Effector CD4-positive, alpha-beta T cell (primary cell): ENCODE data around the gene ZFP3.
"Not testable (repeated sequence)": the region's sequence is repeated elsewhere in the genome, so short reads cannot be mapped to it uniquely, and the experiment has no call there.

Experiments used
- DNase-seq: peaks from one replicate; pipeline ENCODE4 v3.0.0-alpha.2; 2020

Gene ZFP3

DNA sequence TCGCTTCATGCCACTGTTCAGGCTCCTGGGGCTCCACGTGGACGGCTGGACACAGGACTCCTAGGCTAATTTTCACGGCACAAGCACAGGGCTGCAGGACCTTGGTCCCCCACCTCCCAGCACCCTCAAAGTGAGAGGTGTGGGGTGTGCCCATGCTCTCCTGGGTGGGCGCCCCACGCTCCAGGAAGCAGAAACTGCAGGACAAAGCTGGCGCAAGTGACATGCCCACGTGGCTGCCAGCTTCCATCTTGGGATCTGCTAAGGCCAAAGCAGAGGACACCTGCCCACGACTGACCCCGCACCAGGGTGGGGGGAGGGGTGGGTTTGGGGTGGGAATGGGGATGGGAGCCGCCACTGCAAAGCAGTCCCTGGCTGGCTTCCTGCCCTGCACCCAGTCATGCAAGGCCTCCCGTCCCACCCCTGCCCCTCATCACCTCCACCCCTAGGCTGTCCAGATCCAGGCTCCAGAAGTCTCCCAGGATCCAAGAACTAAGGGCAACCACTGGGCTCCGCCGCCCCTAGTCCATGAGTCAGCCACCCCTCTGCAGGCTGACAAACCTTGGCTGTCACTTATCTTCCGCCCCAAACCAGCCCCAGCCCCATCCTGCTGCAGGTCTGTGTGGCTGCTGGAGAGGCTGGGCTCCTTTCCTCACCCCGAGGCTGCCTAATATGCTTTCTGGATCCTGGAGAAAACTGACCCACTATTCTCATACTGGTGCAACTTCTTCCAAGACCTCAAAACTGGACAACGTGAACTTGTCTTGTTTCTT is 48.6 kb downstream of the ZFP3 start:
- DNase-seq = no peak

DNA sequence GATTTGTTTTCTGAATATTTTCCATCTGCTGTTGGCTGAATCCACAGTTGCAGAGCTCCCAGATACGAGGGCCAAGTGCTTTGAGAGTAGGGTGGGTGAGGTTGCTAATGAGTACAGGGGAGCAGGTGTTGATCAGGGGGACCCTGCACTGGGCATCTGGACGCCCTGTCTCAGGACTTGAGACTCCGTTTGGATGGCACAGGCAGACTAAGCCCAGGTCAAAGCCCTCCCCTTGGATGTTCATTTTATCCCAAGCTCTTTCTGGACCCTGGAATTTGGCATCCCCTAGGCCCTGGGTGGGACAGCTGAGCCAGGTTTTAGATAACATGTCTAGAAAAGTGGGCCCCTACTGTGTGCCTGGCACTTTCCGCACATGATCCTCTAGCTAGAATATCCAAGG is 49.6 kb downstream of the ZFP3 start:
- DNase-seq = no peak

DNA sequence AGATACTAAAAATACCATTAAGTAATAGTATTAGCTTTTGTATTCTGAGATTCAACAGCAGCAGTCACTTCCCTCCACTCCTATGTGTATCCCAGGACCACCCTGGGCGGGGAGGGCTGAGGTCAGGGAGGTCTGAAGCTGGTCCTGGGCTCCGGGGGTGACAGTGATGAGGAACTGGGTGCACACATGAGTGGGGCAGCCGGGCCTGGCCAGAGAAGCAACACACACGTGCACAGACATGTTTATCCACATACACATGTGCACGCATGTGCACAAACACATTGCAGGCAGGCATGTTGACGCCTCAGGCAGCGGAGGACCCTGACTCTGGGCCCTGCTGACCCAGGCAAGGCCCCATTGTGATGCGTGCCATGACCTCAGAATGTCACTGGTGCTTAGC is 50.1 kb downstream of the ZFP3 start:
- not testable (repeated sequence) for DNase-seq

DNA sequence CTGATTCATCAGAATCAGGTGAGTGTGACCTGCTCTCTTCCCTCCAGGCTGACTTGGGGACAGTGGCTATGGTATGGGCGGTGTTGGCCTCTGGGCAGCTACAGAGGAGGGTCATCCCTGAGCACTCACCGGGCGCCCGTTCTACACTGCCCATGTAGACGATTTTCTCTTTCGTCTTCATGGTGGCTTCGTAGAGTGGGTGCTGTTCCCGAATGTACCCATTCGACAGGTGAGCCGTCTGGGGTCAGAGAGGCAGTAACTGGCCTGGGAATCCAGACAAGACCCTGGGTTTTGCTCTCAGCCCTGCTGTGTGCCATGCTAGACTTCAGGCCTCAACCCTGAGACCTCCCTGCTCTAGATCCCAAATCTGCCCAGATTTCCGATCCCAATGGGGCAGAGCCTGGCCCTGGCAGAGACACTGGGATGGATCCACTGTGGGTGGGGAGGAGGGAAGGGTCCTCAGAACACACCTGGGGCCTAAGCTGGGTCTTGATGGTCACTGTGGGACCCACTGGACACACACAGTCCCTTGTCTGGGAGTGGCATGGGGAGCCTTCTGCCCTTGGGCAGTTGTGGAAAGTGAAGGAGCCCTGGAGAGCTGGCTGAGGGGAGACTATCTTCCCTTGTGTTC is 50.8 kb downstream of the ZFP3 start:
- no peak for DNase-seq

DNA sequence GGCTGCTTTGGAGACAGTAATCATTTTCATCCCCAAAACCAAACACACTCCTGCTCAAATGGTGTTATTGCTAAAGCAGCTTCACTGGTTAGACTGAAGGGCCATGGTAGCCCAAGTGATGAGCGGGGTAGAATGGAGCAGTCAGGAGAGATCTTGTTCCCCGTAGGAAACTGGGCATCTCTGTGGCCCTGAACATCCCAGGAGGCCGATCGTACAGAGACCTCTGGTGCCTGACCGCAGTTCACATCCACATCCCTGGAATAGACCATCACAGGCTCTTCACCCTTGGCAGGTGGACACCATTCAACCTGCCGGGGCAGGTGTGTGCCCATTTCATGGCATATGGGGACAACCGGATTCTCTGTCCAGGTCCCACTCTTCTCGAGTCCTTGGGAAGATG is 51.5 kb downstream of the ZFP3 start:
- DNase-seq = not testable (repeated sequence)

DNA sequence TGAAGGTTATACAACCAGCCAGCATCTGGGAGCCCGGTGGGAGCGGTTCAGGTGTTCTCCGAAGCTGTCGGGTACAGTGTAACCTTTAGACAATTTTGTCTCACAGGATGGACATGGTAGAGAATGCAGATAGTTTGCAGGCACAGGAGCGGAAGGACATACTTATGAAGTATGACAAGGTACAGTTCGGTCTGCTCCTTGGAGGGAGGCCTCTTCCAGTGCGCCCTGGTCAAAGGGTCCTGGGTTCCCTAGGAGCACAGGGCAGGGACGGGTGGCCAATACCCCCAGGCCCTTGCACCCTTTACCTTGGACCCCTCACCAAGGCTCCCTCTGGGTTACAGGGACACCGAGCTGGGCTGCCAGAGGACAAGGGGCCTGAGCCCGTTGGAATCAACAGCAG is 52.0 kb downstream of the ZFP3 start:
- DNase-seq = not testable (repeated sequence)

DNA sequence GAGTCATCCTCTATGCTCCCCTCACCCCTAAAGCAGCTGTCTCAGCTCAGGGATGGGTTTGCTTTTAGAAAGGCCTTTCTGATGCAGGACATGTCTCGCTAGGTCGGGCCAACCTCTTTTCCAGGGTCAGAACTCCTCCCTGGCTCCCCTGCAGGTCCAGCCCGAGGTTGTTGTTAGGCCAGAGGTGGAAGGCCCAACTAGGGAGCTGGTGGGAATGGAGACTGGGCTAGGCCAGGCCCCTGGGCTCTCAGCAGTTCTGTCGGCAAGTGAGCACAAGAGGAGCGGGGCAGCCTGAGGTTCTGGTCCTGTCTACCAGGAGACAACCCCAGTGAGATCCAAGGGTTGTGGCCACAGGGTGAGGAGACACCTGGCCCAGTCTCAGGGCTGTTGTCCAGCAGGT is 52.4 kb downstream of the ZFP3 start:
- DNase-seq = not testable (repeated sequence)

DNA sequence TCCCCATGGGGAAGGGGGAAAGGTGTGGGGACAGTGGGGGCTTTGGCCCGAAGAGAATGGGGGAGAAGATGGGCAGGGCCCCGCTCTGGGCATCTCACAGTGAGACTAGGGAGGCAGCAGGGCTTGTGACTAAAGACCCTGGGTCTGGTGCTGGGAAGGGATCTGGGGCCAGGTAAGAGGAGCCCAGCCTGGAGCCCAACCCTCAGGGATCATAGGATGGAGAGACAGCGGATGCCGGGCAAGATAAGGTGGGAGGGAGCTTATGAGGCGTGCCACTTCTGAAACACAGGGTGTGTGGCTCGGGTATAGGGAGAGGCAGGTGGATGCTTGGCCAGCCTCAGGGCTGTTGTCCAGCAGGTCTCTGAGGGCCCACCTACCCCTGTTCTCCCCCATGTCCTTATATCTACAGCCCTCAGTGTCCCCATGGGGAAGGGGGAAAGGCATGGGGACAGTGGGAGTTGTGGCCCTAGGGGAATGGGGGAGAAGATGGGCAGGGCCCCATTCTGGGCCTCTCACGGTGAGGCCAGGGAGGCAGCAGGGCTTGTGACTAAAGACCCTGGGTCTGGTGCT is 53.0 kb downstream of the ZFP3 start:
- DNase-seq = no peak

DNA sequence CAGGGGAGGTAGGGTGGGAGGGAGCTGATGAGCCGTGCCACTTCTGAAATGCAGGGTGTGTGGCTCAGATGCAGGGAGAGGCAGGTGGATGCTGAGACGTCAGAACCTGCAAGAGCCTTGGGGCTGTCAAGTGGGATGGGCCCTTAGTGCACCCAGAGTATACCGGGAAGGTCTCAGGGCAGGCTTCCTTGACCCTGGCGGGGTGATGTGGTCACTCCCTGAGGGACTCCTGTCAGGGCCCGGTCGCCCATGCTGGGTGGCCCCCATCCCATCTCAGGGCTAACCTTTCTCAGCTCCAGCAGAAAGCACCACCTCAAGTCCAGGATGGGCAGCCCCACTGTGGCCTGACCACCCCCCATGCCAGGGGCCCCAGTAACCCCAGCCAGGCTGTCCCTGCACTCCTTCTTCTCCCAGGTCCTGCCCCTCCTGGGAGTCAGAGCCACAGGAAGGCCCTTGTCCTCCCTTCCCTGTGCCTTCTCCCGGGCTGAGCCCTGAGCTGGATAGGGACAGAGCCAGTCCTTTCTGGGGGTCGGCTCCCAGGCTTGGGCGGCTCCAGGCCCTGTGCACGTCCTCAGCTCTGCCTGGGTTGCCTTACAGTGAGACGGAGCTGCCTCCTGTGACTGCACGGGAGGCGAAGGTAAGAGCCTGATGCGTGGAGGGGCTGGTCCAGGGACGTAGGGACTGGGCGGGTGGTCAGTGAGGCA is 53.7 kb downstream of the ZFP3 start:
- DNase-seq = not testable (repeated sequence)

DNA sequence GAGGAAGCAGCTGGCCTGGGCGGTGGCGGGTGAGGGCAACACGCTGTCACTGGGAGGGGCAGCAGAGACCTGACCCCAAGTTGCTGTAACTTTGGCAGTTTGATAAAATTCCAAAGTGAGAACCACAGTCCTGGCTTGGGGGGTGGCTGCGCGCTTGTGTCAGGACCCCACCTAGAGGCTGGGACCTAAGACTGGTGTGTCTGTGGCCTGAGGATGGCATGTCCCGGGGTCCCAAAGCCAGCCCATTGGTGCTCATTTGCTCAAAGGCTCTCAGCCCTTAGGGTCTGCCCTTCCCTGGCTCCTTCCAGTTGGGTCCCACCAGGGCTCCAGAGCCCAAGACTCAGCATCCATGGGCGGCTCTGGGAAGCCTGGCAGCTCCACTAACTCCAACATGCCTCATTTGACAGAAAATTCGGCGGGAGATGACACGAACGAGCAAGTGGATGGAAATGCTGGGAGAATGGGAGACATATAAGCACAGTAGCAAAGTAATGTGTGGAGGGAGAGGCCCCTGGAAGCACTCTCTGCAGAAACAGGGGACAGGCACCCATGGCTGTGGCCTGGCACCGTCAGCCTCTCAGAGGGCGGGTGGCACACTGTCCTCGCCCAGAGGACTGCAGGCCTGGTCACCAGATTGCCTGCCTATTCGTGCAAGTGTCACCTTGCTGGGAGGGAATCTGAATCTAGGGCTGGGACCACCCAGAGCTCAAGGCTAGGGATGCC is 54.4 kb downstream of the ZFP3 start:
- not testable (repeated sequence) for DNase-seq

DNA sequence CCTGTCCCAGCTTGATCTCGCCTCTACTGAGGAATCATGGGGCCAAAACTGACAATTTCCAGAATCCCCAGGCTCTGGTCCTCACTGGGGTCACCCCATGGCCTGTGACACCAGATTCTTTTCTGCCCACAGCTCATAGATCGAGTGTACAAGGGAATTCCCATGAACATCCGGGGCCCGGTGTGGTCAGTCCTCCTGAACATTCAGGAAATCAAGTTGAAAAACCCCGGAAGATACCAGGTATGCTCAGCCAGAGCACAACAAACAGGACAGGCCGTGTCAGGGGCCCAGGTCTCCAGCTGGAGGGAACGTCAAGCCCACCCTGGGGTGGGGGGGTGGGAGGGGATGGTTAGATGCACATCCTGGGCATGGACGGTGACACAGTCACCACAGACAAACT is 55.0 kb downstream of the ZFP3 start:
- DNase-seq = no peak

DNA sequence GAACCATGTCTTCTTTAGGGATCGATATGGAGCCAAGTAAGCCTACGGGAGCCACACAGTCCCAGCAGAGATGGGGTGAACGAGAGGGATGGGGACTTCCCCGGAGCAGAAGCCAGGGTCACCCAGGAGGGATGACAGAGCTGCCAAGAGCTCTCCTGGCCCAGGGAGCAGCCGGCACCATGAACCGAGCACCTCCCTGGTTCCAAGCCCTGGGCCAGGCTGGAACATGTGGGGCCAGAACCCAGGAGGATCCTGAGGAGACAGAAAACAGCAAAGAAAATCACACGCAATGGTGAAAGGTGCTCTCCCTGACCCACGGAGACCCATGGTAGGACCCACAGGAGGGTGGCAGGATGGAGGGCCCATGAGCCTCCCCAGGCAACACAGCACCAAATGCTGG is 55.7 kb downstream of the ZFP3 start:
- DNase-seq = not testable (repeated sequence)

DNA sequence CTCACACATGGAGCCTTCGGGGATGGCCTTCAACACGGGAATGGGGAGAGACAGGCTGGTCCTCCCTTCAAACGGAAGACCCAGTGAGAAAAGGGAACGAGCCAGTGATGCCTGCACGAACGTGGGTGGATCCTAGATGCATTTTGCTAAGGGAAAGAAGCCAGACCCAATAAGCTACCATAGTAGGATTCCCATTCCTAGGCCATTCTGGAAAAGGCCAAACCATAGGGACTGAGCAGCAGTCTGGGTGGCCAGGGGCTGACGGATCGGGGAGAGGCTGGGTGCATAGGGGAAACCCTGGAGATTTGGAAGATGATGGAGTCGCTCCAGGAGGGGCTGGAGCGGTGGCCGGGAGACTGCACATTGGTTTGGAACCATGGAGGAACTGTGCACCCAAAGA is 56.3 kb downstream of the ZFP3 start:
- DNase-seq = not testable (repeated sequence)

DNA sequence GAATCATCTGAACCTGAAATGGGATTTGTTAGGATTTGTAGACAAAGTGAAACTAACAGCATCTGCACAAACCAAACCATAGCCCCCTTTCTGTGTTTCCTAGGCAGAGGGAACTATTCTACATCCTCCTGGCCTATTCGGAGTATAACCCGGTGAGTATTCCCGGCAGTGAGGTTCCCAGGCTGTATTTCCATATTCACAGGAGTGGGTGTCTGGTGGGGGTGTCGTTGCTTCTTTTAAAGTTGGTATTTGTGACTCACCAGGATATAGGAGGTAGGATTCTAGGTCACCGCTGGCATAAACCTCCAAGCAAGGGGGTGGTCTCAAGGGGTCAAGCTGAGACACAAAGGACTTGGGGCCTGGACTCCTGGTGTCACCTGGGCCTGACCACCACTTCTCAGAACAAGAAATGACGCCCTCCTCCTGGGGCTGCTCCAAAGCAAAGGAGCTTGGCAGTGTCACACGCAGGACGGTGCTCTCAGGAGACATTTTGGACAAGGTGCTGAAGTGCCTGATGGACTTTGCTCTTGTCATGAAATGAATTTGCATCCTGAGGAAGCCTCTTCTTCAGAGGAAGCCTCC is 57.0 kb downstream of the ZFP3 start:
- not testable (repeated sequence) for DNase-seq

DNA sequence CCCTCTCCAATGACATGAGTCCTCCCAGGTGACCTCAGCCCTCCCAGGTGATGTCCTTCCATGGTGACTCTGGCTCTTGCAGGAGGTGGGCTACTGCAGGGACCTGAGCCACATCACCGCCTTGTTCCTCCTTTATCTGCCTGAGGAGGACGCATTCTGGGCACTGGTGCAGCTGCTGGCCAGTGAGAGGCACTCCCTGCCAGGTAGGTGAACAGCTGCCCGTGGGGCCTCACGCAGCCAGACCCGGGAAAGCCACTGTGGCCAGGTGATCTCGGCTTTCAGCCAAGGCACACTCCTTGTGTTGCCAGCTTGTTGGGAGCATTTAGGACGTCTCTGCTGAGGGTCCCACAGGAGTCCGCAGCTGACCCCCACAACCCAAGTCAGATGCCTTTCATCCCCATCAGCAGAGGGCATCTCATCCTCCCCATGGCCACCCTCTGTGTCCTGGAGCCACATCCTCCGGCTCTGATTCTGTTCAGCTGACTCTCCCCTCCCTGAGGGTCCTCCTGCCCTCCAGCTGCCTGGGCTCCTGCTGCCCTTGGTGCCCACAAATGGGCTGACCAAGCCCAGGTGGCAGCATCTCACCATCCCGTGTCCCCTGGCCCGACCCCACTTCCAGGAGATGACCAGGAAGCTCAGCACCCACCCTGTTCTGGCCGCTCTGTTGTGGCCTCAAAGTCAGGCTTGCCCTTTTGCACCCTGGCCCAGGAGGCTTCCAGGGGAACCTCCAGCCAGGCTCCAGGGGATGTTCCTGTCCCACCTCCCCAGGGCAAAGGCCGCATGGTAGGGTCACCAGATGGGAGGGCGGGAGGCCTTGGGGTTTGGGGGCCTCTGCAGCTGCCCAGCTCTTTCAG is 57.7 kb downstream of the ZFP3 start:
- no peak for DNase-seq

DNA sequence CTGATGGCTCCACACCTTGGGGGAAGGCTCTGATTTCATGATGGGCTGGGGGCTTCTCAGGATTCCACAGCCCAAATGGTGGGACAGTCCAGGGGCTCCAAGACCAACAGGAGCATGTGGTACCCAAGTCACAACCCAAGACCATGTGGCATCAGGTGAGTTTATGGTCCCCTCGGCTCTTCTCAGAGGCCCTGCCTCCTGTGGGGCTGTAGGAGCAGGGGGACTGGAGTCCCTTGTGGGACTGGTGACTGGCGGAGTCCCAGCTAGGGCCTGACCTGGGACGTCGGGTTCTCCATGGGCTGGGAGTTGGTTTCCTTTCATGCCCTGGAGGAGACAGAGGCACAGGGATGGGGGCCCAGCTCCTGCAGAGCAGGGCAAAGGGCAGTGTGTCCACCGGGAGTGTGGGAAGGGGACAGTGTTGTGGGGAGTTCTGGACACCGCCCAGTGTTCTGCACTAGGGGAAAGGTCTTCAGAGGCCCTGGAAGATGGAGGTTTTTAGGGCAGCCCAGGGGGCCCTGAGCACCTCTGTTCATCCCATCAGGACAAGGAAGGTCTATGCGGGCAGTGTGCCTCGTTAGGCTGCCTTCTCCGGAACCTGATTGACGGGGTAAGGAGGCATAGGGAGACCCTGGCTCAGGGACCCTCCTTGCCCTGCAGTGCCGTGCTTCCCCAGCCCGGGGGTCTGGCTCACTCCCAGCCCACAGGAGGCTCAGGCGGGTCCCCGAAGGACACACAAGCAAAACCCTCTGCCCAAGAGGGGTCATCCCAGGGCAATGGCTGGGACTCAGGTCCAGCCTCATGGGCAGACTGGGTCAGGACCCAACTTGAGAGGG is 58.5 kb downstream of the ZFP3 start:
- not testable (repeated sequence) for DNase-seq

DNA sequence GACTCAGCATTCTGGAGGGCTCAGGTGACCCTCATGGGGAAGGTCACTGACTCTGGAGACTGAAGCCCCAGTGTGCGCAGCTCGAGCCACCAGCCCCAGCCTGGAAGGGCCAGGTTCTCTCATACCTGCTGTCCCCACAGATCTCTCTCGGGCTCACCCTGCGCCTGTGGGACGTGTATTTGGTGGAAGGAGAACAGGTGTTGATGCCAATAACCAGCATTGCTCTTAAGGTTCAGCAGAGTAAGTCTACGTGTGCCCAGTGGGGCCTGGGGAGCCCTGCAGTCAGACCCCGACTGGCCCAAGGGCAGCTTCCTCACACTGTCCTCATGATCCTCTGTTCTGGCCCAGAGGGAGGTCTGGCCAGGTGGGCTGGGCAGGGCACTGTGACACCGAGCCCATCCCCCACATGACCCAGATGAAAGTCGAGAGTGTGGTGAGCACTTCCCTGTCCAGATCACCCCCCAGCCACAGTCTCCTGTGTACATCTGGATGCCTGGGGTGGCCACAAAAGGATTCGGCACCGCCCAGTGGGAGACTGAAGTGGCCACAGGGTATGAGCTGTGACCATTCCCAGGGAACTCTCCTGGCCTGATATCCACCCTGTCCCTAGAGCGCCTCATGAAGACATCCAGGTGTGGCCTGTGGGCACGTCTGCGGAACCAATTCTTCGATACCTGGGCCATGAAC is 59.4 kb downstream of the ZFP3 start:
- not testable (repeated sequence) for DNase-seq

DNA sequence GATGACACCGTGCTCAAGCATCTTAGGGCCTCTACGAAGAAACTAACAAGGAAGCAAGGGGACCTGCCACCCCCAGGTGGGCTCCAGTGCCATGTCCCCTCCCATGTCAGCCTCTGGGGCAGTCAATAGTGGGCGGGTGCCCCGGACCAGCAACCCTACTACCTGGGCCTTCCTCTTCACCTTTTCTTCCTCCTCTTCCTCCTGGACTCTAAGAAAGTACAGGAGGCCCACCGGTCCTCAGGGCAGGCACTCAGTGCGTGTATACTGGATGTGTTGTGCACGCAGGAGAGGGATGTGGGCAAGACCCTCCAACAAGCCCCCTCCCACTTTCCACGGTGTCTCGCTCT is 59.9 kb downstream of the ZFP3 start:
- not testable (repeated sequence) for DNase-seq

DNA sequence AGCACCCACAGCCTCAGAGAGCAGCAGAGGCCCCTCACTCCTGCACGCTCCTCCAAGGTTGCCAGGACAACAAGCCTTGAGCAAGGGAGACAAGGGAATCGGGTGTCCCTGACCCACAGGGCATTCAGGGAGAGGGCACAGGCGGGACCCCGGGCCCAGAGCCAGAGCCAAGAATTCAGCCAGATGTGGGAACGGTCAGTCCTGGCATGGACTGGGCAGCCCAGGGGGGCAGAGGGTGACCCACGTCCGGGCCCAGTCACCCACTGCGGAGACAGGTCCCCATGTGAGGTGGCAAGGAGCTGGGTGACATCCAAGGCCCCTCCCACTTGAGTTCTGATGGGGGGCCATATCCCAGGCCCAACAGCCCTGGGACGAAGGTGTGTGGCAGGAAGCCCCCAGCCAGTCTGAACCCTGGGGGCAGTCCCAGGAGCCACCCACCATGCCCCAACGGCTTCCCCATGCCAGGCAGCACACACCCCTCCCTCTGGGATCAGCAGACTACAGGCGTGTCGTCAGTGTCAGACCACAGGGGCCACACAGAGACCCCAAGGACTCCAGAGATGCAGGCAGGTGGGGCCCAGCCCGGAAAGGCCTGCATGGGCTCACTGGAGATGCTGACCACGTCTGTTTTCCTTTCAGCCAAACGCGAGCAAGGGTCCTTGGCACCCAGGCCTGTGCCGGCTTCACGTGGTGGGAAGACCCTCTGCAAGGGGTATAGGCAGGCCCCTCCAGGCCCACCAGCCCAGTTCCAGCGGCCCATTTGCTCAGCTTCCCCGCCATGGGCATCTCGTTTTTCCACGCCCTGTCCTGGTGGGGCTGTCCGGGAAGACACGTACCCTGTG is 60.6 kb downstream of the ZFP3 start:
- DNase-seq = no peak
